IPS DF 4.7 (cell line): Measurements from ENCODE around the gene PCDH17.

Source experiments
- DNase-seq: peaks from one replicate; pipeline ENCODE4 v3.0.0-alpha.2; 2013; ENCODE audit warnings: low spot score; ENCODE audit errors: extremely low read depth

The PCDH17 gene

GRCh38 chr13:57724486-57725272 lies 93.1 kb downstream of the PCDH17 start:
- DNase-seq, result no peak

GRCh38 chr13:57725480-57725879 lies 93.9 kb downstream of the PCDH17 start:
- DNase-seq, result no peak

- no peak for DNase-seq
These were observed 95.4 kb downstream of the PCDH17 start for GRCh38 chr13:57726981-57727380.

- DNase-seq, result no peak
These were observed 102.8 kb downstream of the PCDH17 start for GRCh38 chr13:57734306-57734705.

- no peak for DNase-seq
These were observed 107.5 kb downstream of the PCDH17 start for GRCh38 chr13:57739089-57739488.

- no peak for DNase-seq
These were observed 108.1 kb downstream of the PCDH17 start for GRCh38 chr13:57739543-57740190.

- no peak for DNase-seq
These were observed 109.2 kb downstream of the PCDH17 start for GRCh38 chr13:57740719-57741118.

- no peak for DNase-seq
These were observed 116.6 kb downstream of the PCDH17 start for GRCh38 chr13:57748096-57748495.

- DNase-seq, result no peak
These were observed 129.4 kb downstream of the PCDH17 start for GRCh38 chr13:57760951-57761350.

- no peak for DNase-seq
These were observed 132.1 kb downstream of the PCDH17 start for GRCh38 chr13:57763689-57764088.
